Measurements from ENCODE around the gene DUSP19.

DUSP19 gene

GRCh38 chr2:183069174-183069573 lies 9.4 kb upstream of the DUSP19 start:
- no peak for DNase-seq

GRCh38 chr2:183070942-183071844 lies 7.4 kb upstream of the DUSP19 start:
- DNase-seq = no peak

GRCh38 chr2:183072177-183072576 lies 6.4 kb upstream of the DUSP19 start:
- no peak for DNase-seq

- DNase-seq = peak; percentile 53
Observed at GRCh38 chr2:183078163-183078463, 434 bp upstream of the DUSP19 start.

GRCh38 chr2:183079139-183079775 lies 710 bp downstream of the DUSP19 start:
- DNase-seq = no peak

- no peak for DNase-seq
Observed at GRCh38 chr2:183081911-183082310, 3.4 kb downstream of the DUSP19 start.

GRCh38 chr2:183088061-183088460 lies 9.5 kb downstream of the DUSP19 start:
- DNase-seq = no peak

GRCh38 chr2:183089192-183089851 lies 10.8 kb downstream of the DUSP19 start:
- no peak for DNase-seq

- no peak for DNase-seq
Observed at GRCh38 chr2:183091318-183091953, 12.9 kb downstream of the DUSP19 start.

- DNase-seq = no peak
Observed at GRCh38 chr2:183091954-183092345, 13.4 kb downstream of the DUSP19 start.

GRCh38 chr2:183093857-183094657 lies 15.5 kb downstream of the DUSP19 start:
- DNase-seq = no peak

- DNase-seq = no peak
Observed at GRCh38 chr2:183105402-183106134, 27.0 kb downstream of the DUSP19 start.

GRCh38 chr2:183112577-183112976 lies 34.0 kb downstream of the DUSP19 start:
- no peak for DNase-seq

- no peak for DNase-seq
Observed at GRCh38 chr2:183113630-183114029, 35.1 kb downstream of the DUSP19 start.

GRCh38 chr2:183117226-183117625 lies 38.7 kb downstream of the DUSP19 start:
- no peak for DNase-seq

- DNase-seq = peak; percentile 17
Observed at GRCh38 chr2:183123117-183123958, 44.8 kb downstream of the DUSP19 start.

- DNase-seq = no peak
Observed at GRCh38 chr2:183123959-183124221, 45.3 kb downstream of the DUSP19 start.

- DNase-seq = peak; percentile 97
Observed at GRCh38 chr2:183124222-183124956, 45.8 kb downstream of the DUSP19 start, which contains the start of gene NUP35. NUP35 (plus strand) TSS chr2:183124443; CDS start chr2:183124458, 15 bp downstream.

- no peak for DNase-seq
Observed at GRCh38 chr2:183124957-183125255, 46.4 kb downstream of the DUSP19 start.

- peak; percentile 17 for DNase-seq
Observed at GRCh38 chr2:183125659-183126341, 47.3 kb downstream of the DUSP19 start.
